OCI-LY3 (cell line): Measurements from ENCODE around the gene TMCO1.

Experiments used
- CTCF ChIP-seq: fragments of 200-600, 300-600 bp; sonication (generic); IDR thresholded peaks from 2 replicates; pipeline ENCODE4 v1.5.1; 2014; ENCODE audit warnings: antibody characterized with exemption, low read length, low read depth
- EZH2phosphoT487 ChIP-seq: fragments of 200-600 bp; shearing (Covaris generic); IDR thresholded peaks from 2 replicates; pipeline ENCODE4 v1.6.1; 2018; ENCODE audit warnings: antibody characterized with exemption, mixed run types, low read depth

- no peak for TF ChIP-seq CTCF
- TF ChIP-seq EZH2phosphoT487, result no peak
Observed at GRCh38 chr1:165773324-165773965, 4.8 kb upstream of the TMCO1 start.
